Measurements from ENCODE around the gene RASA3. TPM values are rescaled to one million over a fixed set of nuclear protein-coding genes. Genes with fewer than 3 reads are reported as not detected.
"Not testable (repeated sequence)": the region's sequence is repeated elsewhere in the genome, so short reads cannot be mapped to it uniquely, and the experiment has no call there.

Gene RASA3
- total RNA-seq, 1 donor = 36.1 TPM

DNA sequence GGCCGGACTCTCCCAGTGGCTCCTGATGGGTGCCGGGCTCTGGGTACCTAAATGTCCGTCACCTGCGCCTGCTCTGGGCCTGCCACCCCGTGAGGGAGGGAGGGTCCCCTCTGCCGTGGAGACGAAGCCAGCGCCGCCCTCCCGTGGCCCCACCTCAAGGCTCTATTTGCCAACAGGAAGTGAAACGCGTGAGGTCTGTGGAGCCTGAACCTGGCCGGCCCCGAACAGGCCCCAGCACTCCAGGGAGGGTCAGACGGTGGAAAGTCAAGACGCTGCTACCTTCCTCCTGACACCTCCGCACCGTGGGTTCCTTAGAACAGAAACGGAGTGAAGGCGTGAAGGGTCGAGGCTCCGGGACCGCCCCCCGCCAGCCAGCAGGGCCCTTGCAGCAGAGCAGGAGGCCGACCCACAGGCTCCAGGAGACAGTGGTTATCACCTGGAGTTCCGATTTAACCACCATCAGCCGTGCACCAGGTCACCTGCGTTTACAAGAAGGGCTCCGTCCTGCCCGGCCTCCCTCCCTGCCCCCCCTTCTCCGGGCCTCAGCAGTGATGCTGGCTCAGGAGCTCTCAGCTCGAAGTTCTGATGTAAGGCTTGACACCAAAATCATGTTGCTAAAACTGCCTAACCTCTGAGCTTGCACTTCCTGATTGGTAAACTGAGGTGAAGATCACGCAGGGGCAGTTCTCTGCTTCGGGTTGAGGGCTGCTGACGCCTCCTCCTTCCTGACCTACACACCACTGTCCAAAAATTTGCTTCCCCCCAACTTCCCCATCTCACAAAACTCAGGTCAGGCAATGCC lies 107.6 kb downstream of the RASA3 start:
- no peak for DNase-seq (ENCODE audit: low read depth)
- TF ChIP-seq, protein P1, sequence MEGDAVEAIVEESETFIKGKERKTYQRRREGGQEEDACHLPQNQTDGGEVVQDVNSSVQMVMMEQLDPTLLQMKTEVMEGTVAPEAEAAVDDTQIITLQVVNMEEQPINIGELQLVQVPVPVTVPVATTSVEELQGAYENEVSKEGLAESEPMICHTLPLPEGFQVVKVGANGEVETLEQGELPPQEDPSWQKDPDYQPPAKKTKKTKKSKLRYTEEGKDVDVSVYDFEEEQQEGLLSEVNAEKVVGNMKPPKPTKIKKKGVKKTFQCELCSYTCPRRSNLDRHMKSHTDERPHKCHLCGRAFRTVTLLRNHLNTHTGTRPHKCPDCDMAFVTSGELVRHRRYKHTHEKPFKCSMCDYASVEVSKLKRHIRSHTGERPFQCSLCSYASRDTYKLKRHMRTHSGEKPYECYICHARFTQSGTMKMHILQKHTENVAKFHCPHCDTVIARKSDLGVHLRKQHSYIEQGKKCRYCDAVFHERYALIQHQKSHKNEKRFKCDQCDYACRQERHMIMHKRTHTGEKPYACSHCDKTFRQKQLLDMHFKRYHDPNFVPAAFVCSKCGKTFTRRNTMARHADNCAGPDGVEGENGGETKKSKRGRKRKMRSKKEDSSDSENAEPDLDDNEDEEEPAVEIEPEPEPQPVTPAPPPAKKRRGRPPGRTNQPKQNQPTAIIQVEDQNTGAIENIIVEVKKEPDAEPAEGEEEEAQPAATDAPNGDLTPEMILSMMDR (IDR thresholded peaks at IDR 0.05; ENCODE audit: insufficient read depth, low read length) = no peak

DNA sequence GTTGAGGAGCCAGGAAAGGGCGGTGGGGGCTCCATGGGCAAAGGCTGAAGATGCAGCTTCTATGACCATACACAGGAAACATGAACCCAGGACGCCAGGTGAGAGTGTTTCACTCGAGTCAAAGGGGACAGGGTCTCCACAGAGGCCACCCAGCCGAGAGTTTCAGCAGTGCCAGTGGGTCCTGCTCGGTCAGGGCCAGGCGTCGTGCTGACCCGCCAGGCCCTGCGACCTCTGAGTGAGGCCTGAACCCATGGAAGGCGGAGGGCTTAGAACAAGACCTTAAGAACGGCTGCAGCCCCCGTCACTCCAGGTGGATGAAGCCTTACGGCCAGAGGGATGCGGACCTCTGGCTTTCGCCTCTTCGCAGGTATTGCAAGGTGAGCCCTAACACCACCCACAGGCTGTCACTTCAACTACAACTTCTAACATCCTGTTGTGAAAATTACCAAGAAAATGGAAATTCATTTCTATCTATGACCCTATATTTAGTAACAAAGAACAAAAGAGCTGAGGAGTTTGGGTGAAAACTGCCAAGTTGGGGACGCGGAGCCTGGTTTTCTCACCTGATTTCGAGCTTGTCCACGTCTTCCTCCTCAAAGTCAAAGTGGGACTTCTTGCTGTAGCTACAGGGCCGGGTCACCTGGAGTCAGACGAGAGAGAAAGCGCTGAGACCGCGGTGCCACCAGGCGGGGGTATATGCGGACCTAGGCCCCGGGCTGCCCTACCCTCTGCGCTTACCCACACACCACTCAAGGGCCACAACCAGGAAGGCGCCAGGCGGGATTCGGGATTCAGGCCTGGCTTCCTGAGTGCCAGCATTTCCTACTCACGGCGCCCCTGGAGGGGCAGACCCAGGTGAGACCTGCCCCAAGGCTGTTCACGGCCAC lies 108.5 kb downstream of the RASA3 start:
- no peak overlapping the region for H3K4me3 ChIP-seq (ENCODE audit: low read depth, low read length)
- DNase-seq (ENCODE audit: low read depth) = no peak
- TF ChIP-seq, protein P1 (IDR thresholded peaks at IDR 0.05; ENCODE audit: insufficient read depth, low read length) = no peak

More for the DNA sequence above, 107.6 kb downstream of the RASA3 start:
- no peak overlapping the region for H3K4me3 ChIP-seq (ENCODE audit: low read depth, low read length)

DNA sequence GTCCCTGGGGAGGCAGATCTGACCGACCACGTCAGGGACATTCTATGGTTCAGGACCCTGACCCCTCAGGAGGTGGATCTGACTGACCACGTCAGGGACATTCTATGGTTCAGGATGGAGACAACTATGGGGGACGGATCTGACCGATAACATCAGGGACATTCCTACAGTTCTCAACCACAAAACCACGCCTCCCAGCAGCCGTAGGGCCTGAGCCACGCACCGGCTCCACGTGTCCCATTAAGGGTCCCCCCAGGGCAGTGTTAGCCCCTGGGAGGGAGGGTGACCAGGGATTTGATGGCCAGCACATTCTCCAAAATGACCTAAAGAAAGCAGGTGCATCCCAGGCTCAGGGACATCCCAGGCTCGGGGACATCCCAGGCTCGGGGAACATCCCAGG lies 109.5 kb downstream of the RASA3 start:
- DNase-seq (ENCODE audit: low read depth) = no peak
- no peak overlapping the region for H3K4me3 ChIP-seq (ENCODE audit: low read depth, low read length)
- TF ChIP-seq, protein P1 (IDR thresholded peaks at IDR 0.05; ENCODE audit: insufficient read depth, low read length) = no peak

DNA sequence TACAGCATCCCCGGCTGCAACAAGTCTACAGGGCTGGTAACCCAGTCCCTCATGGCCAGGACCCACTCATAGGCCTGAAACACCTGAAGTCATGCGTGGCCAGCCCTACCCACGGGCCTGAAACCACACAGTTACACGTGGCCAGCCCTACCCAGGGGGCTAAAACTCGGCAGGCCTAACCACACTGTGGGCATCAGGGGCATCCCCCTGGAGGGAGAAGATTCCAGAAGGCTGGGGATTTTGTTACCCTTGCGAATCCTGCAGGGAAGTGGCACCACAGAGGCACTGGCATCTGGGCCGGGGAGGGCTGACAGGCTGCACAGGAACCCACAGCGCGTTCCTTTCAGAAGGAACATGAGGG lies 110.1 kb downstream of the RASA3 start:
- H3K4me3 ChIP-seq (ENCODE audit: low read depth, low read length) = no peak overlapping the region
- TF ChIP-seq, protein P1 (IDR thresholded peaks at IDR 0.05; ENCODE audit: insufficient read depth, low read length) = no peak
- no peak for DNase-seq (ENCODE audit: low read depth)

DNA sequence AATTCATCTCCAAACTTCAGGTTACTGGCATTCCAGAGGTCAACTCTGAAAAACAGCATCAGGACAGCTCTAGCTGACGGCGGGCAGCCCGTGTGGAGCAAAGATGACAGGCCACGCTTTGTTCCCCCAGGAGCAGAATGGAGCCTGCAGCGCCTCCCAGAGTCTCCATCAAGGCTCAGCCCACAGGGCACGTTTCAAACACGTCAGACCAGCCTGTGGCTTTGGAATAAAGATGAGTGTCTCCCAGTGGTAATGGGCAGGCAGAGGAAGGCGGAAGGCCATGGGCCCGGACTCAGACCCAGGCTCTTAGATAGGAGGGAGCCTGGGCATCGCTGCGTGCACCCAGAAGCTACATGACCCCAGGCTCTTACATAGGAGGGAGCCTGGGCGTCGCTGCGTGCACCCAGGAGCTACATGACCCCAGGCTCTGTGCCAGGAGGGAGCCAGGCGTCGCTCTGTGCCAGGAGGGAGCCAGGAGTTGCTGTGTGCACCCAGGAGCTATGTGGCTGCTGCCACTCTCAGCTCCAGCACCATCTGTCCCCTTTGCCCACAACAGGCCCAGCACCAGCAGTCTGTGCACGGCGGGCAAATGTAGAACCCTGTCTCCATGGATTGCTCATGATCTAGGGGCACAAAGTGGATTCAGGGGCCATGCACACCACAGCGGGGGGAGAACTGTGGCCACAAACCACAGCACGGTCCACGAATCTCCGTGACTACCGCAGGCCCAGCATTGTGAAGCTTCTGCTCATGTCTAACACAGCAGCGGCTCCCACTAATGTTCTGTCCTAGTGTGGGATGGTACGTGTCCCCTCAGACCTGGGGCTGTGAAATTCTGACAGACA lies 110.7 kb downstream of the RASA3 start:
- no peak for DNase-seq (ENCODE audit: low read depth)
- TF ChIP-seq, protein P1 (IDR thresholded peaks at IDR 0.05; ENCODE audit: insufficient read depth, low read length) = no peak
- H3K4me3 ChIP-seq (ENCODE audit: low read depth, low read length) = no peak overlapping the region

DNA sequence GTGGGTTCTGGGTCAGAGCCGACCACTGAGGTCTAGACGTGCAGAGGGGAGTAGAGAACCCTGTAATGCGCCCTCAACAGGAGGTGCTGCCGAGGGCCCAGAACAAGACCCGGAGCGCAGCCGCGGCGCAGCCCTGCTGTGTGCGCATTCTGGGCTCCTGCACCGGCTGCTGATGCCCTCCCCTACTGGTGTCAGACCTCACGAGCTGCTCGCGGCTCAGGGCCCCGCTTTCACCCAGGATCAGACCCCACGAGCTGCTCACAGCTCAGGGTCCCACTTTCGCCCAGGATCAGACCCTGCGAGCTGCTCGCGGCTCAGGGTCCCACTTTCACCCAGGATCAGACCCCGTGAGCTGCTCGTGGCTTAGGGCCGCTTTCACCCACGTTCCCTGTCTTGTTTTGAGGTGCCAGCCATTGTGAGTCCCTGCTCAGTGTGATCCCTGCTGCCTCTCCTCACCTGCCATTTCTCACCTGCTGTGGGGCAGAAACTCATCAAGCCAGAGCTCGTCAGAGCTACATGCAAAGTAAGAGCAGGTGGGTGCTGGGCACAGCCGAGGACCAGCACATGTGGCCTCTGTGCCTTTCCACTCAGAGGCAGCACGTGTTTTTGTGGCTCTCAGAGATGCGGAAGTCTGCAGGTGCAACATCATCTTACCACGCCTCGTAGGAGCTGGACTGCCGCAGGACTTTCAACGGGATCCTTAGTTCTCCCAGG lies 111.5 kb downstream of the RASA3 start:
- DNase-seq (ENCODE audit: low read depth) = no peak
- TF ChIP-seq, protein P1 (IDR thresholded peaks at IDR 0.05; ENCODE audit: insufficient read depth, low read length) = no peak
- H3K4me3 ChIP-seq (ENCODE audit: low read depth, low read length) = no peak overlapping the region

DNA sequence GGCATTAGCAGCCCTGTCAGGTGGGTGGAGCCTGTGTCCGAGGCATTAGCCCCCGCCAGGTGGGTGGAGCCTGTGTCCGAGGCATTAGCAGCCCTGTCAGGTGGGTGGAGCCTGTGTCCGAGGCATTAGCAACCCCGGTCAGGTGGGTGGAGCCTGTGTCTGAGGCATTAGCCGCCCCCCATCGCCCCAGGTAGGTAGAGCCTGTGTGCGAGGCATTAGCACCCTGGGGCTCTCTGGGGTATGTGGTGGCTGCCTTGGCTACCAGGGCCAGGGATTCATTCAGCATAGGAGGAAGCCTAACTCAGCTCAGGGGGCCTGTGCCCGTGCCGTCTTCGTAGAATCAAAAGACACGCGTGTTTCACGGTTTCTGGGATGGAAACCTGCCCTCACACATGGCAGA lies 112.3 kb downstream of the RASA3 start:
- DNase-seq (ENCODE audit: low read depth); H3K4me3 ChIP-seq (ENCODE audit: low read depth, low read length): not testable (repeated sequence)

All from fibroblast of the aortic adventitia (primary cell).